KMS-11 (cell line): ENCODE results near the gene RBM22.

Experiments used
- H2AFZ ChIP-seq: fragments of 200-600 bp; sonication (generic); 2 replicates; pipeline ENCODE4 v1.6.1; 2016; ENCODE audit warnings: antibody characterized with exemption, mixed run types, low read depth
- H3K27ac ChIP-seq: fragments of 200-600 bp; sonication (generic); 2 replicates; pipeline ENCODE4 v1.6.1; 2016; ENCODE audit warnings: mild to moderate bottlenecking, mixed run types
- H3K27me3 ChIP-seq: fragments of 200-600 bp; sonication (generic); 2 replicates; pipeline ENCODE4 v1.6.1; 2017; ENCODE audit warnings: mild to moderate bottlenecking, low read depth, mixed run types, moderate library complexity; ENCODE audit not compliant: insufficient read depth
- H3K36me3 ChIP-seq: fragments of 200-600 bp; sonication (generic); 2 replicates; pipeline ENCODE4 v1.6.1; 2017; ENCODE audit warnings: mild to moderate bottlenecking, mixed run types; ENCODE audit not compliant: insufficient read depth
- H3K4me1 ChIP-seq: fragments of 200-600 bp; sonication (generic); 2 replicates; pipeline ENCODE4 v1.6.1; 2016; ENCODE audit warnings: mild to moderate bottlenecking, low read depth, mixed run types; ENCODE audit not compliant: poor library complexity, severe bottlenecking
- H3K4me2 ChIP-seq: fragments of 200-600 bp; sonication (generic); 2 replicates; pipeline ENCODE4 v1.7.0; 2016; ENCODE audit warnings: mild to moderate bottlenecking, mixed run types
- H3K4me3 ChIP-seq: fragments of 200-600 bp; sonication (generic); IDR thresholded peaks from 2 replicates; pipeline ENCODE4 v1.6.1; 2017; ENCODE audit warnings: low read depth, low read length, mixed read lengths; ENCODE audit not compliant: insufficient read depth
- H3K79me2 ChIP-seq: fragments of 200-600 bp; sonication (generic); 2 replicates; pipeline ENCODE4 v1.6.1; 2016; ENCODE audit warnings: low read depth, mixed run types; ENCODE audit not compliant: insufficient read depth
- H3K9ac ChIP-seq: fragments of 200-600 bp; sonication (generic); 2 replicates; pipeline ENCODE4 v1.6.1; 2016; ENCODE audit warnings: mild to moderate bottlenecking, mixed run types
- H4K20me1 ChIP-seq: fragments of 200-600 bp; sonication (generic); 2 replicates; pipeline ENCODE4 v1.6.1; 2016; ENCODE audit warnings: mild to moderate bottlenecking, mixed run types; ENCODE audit not compliant: insufficient read depth
- CTCF ChIP-seq: fragments of 200-600 bp; sonication (generic); conservative IDR thresholded peaks from 2 replicates; pipeline ENCODE4 v1.6.1; 2017; ENCODE audit warnings: low read depth, mild to moderate bottlenecking, antibody characterized with exemption, low read length, moderate library complexity, mixed read lengths

The RBM22 gene

GRCh38 chr5:150700246-150700593 is 642 bp downstream of the RBM22 start:
- H2AFZ ChIP-seq, result peak overlapping the region; percentile 88; the same call in 1 of the 2 replicates
- H3K36me3 ChIP-seq, result no peaks in the 10 kb centered on the region
- H3K9ac ChIP-seq, result peak overlapping the region; percentile 84; the same call in 1 of the 2 replicates
- no peak overlapping the region for H3K27ac ChIP-seq
- peaks cover 17% of the 10 kb centered on the region for H3K79me2 ChIP-seq
- TF ChIP-seq CTCF, result no peak
- H3K27me3 ChIP-seq, result no peaks in the 10 kb centered on the region
- peak overlapping the region; percentile 78 for H3K4me2 ChIP-seq
- H4K20me1 ChIP-seq, result no peaks in the 10 kb centered on the region
- H3K4me1 ChIP-seq, result peaks cover 14% of the 10 kb centered on the region
- H3K4me3 ChIP-seq, result no peak overlapping the region

GRCh38 chr5:150694612-150695011 is 6.2 kb downstream of the RBM22 start:
- no peaks in the 10 kb centered on the region for H4K20me1 ChIP-seq

GRCh38 chr5:150692276-150692675 is 8.6 kb downstream of the RBM22 start:
- H3K9ac ChIP-seq, result no peak overlapping the region
- no peak overlapping the region for H3K4me3 ChIP-seq
- H3K36me3 ChIP-seq, result no peaks in the 10 kb centered on the region
- H4K20me1 ChIP-seq, result no peaks in the 10 kb centered on the region
- no peaks in the 10 kb centered on the region for H3K27me3 ChIP-seq
- H3K27ac ChIP-seq, result no peak overlapping the region
- TF ChIP-seq CTCF, result no peak
- H3K4me1 ChIP-seq, result no peaks in the 10 kb centered on the region
- H2AFZ ChIP-seq, result no peak overlapping the region
- H3K4me2 ChIP-seq, result no peak overlapping the region
- H3K79me2 ChIP-seq, result no peaks in the 10 kb centered on the region

More at GRCh38 chr5:150694612-150695011, 6.2 kb downstream of the RBM22 start:
- H3K27me3 ChIP-seq, result no peaks in the 10 kb centered on the region
- no peak overlapping the region for H2AFZ ChIP-seq
- no peak overlapping the region for H3K4me2 ChIP-seq
- H3K4me1 ChIP-seq, result peaks cover 4% of the 10 kb centered on the region
- no peak for TF ChIP-seq CTCF
- no peak overlapping the region for H3K27ac ChIP-seq
- no peak overlapping the region for H3K4me3 ChIP-seq
- H3K9ac ChIP-seq, result no peak overlapping the region
- peaks cover 8% of the 10 kb centered on the region; the same call in 1 of the 2 replicates for H3K79me2 ChIP-seq
- no peaks in the 10 kb centered on the region for H3K36me3 ChIP-seq

- no peak overlapping the region for H3K27ac ChIP-seq
- no peaks in the 10 kb centered on the region for H3K36me3 ChIP-seq
These were observed 10.1 kb downstream of the RBM22 start for GRCh38 chr5:150690760-150691159.

More at GRCh38 chr5:150690760-150691159, 10.1 kb downstream of the RBM22 start:
- H3K79me2 ChIP-seq, result no peaks in the 10 kb centered on the region
- TF ChIP-seq CTCF, result no peak
- H4K20me1 ChIP-seq, result no peaks in the 10 kb centered on the region
- no peak overlapping the region for H3K4me3 ChIP-seq
- H2AFZ ChIP-seq, result no peak overlapping the region
- H3K4me1 ChIP-seq, result no peaks in the 10 kb centered on the region
- H3K27me3 ChIP-seq, result no peaks in the 10 kb centered on the region
- H3K9ac ChIP-seq, result no peak overlapping the region
- H3K4me2 ChIP-seq, result no peak overlapping the region
